Ovary (tissue), 3 donors: Measurements from ENCODE around the gene VSTM2A.

Experiments used
- CTCF ChIP-seq, 3 donors: fragments of 450-650 bp in 2 of 3; fragments of 200-600 bp in 1 of 3; IDR thresholded peaks; one replicate each; pipeline versions ENCODE4 v1.5.1 to v1.8.0; 2016 to 2022; ENCODE audit warnings: antibody characterized with exemption in 3 of 3, mild to moderate bottlenecking in 1 of 3
- EP300 ChIP-seq: sonication (generic); formaldehyde crosslinking; IDR thresholded peaks from one replicate; pipeline ENCODE4 v1.6.1; 2017; ENCODE audit warnings: antibody characterized with exemption
- POLR2A ChIP-seq: fragments of 450-650 bp; IDR thresholded peaks from one replicate; pipeline ENCODE4 v1.6.1; 2017; ENCODE audit warnings: antibody characterized with exemption, mild to moderate bottlenecking, moderate library complexity
- donor health status: DM: no; HTN: no; CAD: no.

GRCh38 chr7:54550471-54550870, 8.3 kb downstream of the VSTM2A start:
- TF ChIP-seq EP300 = no peak
- no peak for TF ChIP-seq CTCF (IDR thresholded peaks at IDR 0.05)
- no peak for TF ChIP-seq POLR2A
